HG03103 (cell line): ENCODE measurements around the gene CSH1.
"Not testable (repeated sequence)": the region's sequence is repeated elsewhere in the genome, so short reads cannot be mapped to it uniquely, and the experiment has no call there.

Experiments used
- ATAC-seq: cut with Tn5 transposase; IDR thresholded peaks from one replicate; pipeline ENCODE4 v1.9.1; 2021; ENCODE audit warnings: low read depth; ENCODE audit not compliant: unreplicated experiment

Gene CSH1

DNA sequence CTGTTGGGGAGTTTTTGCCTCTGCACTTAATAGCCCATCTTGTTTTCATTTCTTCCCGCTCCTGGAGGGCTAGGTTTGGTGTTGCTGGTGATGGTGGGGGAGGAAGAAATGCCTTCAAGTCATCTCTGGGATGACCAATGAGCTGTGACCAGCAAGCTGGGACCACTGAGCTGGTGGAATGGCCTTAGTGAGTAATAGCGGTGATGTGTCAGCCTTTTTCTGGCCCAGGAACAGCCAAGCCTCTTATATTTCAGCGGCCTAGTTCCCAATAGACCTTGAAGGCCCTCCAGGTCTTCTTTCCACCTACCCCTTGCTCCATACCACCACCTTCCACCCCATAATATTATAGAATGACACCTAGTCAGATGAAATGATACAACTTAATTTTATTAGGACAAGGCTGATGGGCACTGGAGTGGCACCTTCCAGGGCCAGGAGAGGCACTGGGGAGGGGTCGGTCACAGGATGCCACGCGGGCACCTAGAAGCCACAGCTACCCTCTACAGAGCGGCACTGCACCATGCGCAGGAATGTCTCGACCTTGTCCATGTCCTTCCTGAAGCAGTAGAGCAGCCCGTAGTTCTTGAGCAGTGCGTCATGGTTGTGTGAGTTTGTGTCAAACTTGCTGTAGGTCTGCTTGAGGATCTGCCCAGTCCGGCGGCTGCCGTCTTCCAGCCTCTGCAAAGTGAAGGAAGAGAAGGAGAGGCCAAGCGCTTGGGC lies 24.6 kb downstream of the CSH1 start:
- not testable (repeated sequence) for ATAC-seq

DNA sequence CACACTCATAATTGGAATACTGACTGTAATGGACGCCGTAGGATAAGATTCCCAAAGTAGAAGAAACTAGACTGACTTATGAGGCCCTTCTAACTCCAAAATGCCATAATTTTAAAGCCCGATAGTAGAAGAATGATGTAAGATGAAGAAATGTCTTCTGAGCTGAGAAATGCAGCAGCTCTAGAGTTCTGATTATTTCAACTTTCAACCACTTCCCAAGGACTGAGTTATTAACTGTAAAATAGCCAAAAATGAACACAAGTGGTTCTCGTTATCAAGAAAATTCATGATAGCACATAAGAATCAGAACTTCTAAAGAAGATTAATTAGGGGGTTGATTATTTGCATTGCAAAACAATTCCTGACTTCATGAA lies 26.1 kb downstream of the CSH1 start:
- ATAC-seq: not testable (repeated sequence)

DNA sequence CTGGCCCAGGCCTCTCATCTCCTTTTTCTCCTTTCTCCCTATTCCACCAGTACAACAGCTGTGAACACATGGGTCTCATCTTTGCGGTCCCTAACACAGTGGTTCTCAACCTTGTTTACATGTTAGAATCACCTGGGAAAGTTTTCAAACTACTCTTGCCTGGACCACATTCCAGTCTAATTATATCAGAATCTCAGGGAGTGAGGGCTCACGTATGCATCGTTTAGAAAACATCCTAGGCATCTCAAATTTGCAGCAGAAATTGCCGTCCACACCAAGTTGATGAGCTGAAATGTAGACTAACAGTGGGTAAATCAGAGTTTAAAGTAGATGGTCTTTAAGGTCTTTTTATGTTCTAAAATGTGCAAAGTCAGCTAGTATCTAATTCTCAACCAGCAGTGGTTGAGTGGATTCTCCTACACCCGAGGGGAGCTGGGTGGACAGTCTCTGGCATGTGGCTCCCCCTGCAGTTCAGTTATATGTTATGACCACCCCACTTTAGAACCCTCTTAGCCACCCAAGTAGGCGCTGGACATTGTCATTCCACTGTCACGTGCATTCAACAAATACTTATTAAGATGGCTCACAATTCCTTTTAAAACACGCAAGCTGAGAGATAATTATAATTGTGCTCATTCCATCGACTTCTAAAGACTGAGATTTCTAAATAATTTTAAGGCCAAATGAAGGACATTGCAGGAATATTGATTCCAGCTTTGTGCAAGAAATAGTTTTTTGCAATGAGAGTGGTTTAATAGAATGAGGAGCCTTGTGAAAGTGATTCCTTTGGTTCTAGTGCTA lies 26.7 kb downstream of the CSH1 start:
- ATAC-seq: not testable (repeated sequence)

DNA sequence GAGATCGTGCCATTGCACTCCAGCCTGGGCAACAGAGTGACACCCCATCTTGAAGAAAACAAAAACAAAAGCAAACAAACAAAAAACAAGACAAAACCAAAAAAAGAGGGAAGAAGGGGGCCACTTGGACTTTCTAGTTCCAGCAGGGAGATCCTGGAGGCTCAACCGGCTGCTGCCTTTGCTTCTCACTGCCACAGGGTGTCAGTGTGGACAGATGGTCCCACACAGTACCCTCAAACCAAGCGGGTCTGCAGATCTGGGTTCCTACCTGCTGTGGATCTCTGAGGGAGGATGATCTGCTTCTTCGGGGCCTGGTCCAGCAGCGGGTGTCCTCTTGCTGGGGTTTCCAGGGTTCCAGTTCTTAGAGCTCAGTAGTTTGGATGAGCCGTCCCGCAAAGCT lies 29.7 kb downstream of the CSH1 start:
- ATAC-seq: not testable (repeated sequence)

DNA sequence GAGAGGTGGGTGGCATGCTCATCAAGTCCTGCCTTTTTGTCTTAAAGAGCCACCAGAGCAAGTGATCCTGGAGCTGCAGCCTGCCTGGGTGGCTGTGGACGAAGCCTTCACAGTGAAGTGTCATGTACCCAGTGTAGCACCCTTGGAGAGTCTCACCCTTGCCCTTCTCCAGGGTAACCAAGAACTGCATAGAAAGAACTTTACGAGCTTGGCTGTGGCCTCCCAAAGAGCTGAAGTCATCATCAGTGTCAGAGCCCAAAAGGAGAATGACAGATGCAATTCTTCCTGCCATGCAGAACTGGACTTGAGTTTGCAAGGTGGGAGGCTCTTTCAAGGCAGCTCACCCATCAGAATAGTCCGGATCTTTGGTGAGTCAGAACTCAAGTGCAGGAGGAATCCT lies 37.1 kb downstream of the CSH1 start:
- ATAC-seq: no peak

DNA sequence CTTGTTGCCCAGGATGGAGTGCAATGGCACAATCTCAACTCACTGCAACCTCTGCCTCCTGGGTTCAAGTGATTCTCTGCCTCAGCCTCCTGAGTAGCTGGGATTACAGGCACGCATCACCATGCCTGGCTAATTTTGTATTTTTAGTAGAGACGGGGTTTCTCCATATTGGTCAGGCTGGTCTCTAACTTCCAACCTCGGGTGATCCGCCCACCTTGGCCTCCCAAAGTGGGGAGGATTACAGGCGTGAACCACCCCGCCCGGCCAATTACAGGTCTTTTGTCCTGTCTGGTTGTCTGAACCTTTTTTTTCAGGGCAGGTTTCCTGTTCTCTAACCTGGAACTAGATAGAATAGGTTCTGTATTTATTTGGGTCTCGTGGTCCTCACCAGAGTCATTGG lies 39.9 kb downstream of the CSH1 start:
- not testable (repeated sequence) for ATAC-seq

DNA sequence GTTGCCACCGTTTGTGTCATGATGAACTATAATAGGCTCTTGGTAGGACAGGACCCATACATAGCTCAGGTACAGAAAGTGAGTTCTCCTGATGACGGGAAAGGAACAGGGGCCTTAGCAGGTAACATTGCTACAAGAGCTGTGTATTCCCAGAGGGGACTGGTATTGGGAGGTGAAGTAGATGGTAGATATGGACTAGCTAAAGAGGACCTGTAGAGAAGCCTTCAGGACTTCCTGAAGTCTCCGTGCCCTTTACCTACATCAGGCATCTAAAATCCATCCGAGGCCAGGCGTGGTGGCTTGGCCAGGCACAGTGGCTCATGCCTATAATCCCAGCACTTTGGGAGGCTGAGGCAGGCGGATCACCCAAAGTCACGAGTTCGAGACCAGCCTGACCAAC lies 41.2 kb downstream of the CSH1 start:
- no peak for ATAC-seq

DNA sequence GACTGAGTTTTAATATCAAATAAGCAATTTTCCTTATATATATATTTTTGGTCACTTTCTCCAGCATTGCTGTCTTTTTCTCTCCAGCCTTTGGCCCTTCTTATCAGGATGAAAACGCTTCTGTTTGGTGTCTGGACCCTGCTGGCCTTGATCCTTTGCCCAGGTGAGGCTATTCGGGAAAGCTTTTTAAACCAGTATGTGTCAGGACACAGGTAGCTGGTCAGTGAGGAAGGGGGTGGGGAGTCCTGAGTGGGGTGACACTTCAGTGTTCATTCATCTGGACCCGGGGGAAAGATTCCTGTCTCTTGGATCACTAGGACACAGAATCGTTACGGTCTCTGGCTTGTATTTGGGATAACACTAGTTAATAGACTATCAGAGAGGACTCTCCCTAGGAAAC lies 41.7 kb downstream of the CSH1 start:
- no peak for ATAC-seq

DNA sequence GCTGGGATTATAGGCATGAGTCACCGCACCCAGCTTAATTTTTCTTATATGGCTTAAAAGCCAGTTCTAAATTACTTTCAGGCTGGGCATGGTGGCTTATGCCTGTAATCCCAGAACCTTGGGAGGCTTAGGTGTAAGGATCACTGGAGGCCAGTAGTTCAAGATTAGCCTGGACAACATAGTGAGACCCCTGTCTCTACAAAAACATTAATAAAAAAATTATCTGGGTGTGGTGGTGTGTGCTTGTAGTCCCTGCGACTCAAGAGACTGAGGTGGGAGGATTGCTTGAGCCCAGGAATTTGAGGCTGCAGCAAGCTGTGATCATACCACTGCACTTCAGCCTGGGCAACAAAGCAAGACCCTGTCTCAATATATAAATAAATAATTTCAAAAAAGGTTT lies 43.1 kb downstream of the CSH1 start:
- no peak for ATAC-seq

DNA sequence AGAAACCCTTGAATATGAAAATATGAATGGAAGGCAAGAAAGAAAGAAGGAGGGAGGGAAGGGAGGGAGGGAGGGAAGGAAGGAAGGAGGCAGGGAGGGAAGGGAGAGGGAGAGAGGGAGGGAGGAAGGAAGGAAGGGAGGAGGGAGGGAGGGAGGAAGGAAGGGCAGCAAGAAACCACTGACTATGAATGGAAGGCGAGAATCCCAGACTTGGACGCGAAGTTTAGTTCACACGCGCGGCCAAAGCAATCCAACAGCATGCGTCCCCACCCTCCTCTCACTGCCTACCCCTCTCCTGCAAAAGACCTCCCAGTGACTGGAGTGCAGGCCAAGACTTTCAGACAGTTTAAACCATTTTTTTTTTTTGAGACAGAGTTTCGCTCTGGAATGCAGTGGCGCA lies 46.0 kb downstream of the CSH1 start:
- no peak for ATAC-seq

DNA sequence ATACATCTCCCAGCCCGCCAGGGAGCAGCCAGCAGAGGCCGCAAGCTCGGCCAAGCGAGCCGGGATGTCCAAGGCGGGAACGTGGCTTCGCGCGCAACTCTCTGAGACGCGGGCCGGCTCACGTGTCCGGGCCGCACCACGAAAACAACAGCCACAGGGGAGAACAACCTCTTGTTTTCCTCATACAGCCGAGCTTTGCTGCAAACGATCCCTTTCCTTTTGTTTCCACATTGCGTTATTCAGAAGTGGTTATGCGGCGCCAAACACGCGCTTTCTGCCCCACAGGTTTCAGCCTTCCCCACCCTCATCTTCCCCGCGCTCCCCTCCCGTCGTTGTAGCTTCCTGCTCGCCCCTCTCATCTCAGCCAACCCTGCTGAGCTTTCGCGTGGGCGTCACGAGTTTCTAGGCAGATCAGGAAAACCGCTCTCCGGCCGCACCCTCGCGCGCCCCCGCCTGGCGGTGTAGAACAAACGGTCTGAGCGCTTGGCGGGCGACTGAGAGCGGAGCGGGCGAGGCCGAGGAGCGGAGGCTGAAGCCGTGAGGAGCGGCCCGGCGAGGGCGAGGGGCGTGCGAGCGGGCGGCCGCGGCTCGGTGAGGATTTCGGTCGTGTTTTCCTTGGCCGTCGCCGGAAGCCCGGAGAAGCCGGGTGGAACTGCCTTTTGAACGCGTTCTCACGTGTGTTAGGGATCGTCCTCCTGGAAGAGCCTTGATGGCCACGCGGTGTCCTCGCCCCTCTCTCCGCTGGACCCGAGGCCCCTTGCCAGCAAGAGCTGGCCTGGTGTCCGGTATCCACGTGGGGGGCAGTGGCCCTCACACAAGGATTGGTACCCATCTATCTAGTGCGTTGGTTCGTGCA lies 47.3 kb downstream of the CSH1 start:
- peak; percentile 87 for ATAC-seq

DNA sequence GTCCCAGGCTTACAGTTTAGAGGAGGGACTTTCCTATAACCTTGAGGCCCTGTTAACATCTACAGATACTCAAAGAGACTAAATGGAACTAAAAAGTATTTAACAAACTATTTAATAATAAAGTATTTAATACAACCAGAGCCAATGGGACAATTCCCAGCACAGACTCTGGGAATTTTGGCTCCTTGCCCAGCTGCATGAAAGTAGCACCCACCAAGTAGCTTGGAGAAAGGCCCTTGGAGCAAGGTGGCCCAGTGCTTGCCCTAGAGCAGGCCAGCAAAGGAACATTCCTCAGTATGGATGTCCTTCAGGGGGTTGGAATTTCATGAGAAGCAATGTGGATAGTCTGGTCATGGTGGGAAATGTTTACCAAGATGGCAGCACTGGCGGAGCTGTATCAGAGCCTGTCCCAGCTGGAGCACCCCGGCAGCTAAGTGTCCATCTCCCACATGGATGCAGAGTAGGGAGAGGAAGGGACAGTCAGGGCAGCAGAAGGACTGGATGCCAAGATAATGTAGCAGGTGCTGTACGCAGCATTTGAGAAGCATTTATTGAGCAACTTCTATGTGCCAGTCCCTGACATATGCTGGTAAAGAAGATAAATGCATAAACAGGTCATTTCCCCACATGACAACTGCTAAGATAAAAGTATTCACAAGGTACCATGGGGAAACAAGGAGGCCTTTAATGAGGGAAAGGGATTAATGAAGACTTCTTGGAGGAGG lies 48.7 kb downstream of the CSH1 start:
- ATAC-seq: no peak

DNA sequence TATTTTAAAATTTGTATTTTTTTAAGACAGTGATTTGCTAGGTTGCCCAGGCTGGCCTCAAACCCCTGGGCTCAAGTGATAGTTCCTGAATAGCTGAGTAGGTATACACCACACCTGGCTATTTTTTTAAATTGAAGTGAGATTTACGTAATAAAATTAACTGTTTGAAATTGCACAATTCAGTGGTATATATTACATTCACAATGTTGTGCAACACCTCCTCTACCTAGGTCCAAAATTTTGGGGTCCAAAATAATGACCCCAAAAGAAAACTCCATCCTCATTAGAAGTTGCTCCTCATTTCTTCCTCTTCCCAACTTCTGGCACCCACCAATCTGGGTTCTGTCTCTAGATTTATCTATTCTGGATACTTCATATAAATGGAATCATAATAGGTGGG lies 50.9 kb downstream of the CSH1 start:
- ATAC-seq: no peak
